Motor neuron (in vitro differentiated cells): ENCODE results near the gene CALM3. TPM values are rescaled to one million over a fixed set of nuclear protein-coding genes. Genes with fewer than 3 reads are reported as not detected.
A peak's percentile ranks its signal among the peaks of the same experiment; 100 is the strongest.
"Not testable (repeated sequence)": the region's sequence is repeated elsewhere in the genome, so short reads cannot be mapped to it uniquely, and the experiment has no call there.

Experiments
- ATAC-seq, 8 experiments: fragments of 200-7000 bp; cut with Tn5 transposase; replicated peaks in 6 of 8; 2 replicates each; pipeline ENCODE4 v1.8.0; 2021; ENCODE audit warnings: mild to moderate bottlenecking in 8 of 8, moderate library complexity in 8 of 8
- H3K27ac ChIP-seq, 2 donors: fragments of 250-450 bp; sonication (Bioruptor Pico); 2 replicates each; pipeline ENCODE4 v1.9.0; 2021; ENCODE audit warnings: antibody characterized with exemption in 2 of 2, mild to moderate bottlenecking in 2 of 2, moderate library complexity in 1 of 2
- H3K4me1 ChIP-seq, 2 donors: fragments of 250-450 bp; sonication (Bioruptor Pico); replicated peaks in 1 of 2; 2 replicates each; pipeline ENCODE4 v1.6.1; 2021; ENCODE audit warnings: antibody characterized with exemption in 2 of 2, mild to moderate bottlenecking in 2 of 2, moderate library complexity in 1 of 2
- H3K4me3 ChIP-seq, 5 donors: fragments of 250-450 bp; sonication (Bioruptor Pico); 2 replicates each; pipeline ENCODE4 v1.9.0; 2021; ENCODE audit warnings: antibody characterized with exemption in 5 of 5, mild to moderate bottlenecking in 5 of 5, moderate library complexity in 4 of 5
- WGBS, 10 experiments: fragments of 450-650 bp; shearing (Covaris generic); methylation state at CpG; one replicate each; pipeline ENCODE4 v1.0.0; 2022; 5-methylcytosine and 5-hydroxymethylcytosine counted together
- in situ Hi-C, 9 experiments: fragments of 400-800 bp; cut with MboI; loops; one replicate each; pipeline ENCODE4 v1.15.0; 2021; ENCODE audit warnings: low sequenced_read_pairs in 9 of 9, low pct_unique_long_range_greater_than_20kb in 2 of 9; ENCODE audit not compliant: unreplicated experiment in 9 of 9
- total RNA-seq, 8 experiments: library from RNA; unstranded; fragments of 300-600 nt; gene quantifications; 2 replicates each; pipeline versions ENCODE4 v1.2.3 to v1.2.4, GENCODE V29; 2022

Gene CALM3
- total RNA-seq, 8 experiments from 2014 or later: 107 to 350 (median 224) TPM

GRCh38 chr19:46621191-46622117, 20.3 kb downstream of the CALM3 start:
- H3K27ac ChIP-seq: peak overlapping the region in 1 of 2 donors; percentile 62
- WGBS, 10 experiments: 40 to 100% (median 70%) methylated on average over 1 to 14 of the region's 32 CpGs; no CpG with 5 or more reads in 2 of the 10 experiments
- in situ Hi-C loops: loop anchor here in 1 of 9 experiments (25.0 kb wide), 1 partner anchor 216 kb away; no protein-coding TSS in a partner anchor
- peaks cover 23 to 45% of the 10 kb centered on the region in 2 donors for H3K4me1 ChIP-seq
- peak in 1 of 8 experiments; percentile 1 for ATAC-seq
- no peak overlapping the region for H3K4me3 ChIP-seq

- no peak overlapping the region for H3K27ac ChIP-seq
- no peak for ATAC-seq
- WGBS, 10 experiments: 71% methylated on average over 3 of the region's 7 CpGs; no CpG with 5 or more reads in 9 of the 10 experiments
- in situ Hi-C loops: loop anchor here in 1 of 9 experiments (25.0 kb wide), 1 partner anchor 215 kb away; no protein-coding TSS in a partner anchor
- H3K4me3 ChIP-seq: no peak overlapping the region
- H3K4me1 ChIP-seq: peaks cover 23 to 41% of the 10 kb centered on the region in 2 donors
These were observed 21.0 kb downstream of the CALM3 start for GRCh38 chr19:46622118-46622446.

- ATAC-seq: no peak
- Histone ChIP-seq H3K4me3 (no peak overlapping the region), H3K4me1 (peaks cover 23 to 37% of the 10 kb centered on the region in 2 donors), H3K27ac (no peak overlapping the region)
- 0 to 96% (median 83%) methylated on average over 1 to 11 of the region's 35 CpGs; no CpG with 5 or more reads in 5 of the 10 experiments for WGBS, 10 experiments
- in situ Hi-C loops: loop anchor here in 1 of 9 experiments (25.0 kb wide), 1 partner anchor 213 kb away; no protein-coding TSS in a partner anchor
These were observed 22.9 kb downstream of the CALM3 start for GRCh38 chr19:46623915-46624502.

GRCh38 chr19:46624958-46625661, 24.0 kb downstream of the CALM3 start, which contains the start of gene PTGIR:
PTGIR (minus strand) TSS chr19:46625089; CDS start chr19:46624225, 864 bp downstream.
- Histone ChIP-seq H3K4me3 (no peak within 1 kb of the TSS), H3K4me1 (peaks cover 23 to 32% of the 10 kb centered on the region in 2 donors), H3K27ac (no peak within 1 kb of the TSS)
- 63 to 100% methylated on average over 1 of the region's 13 CpGs; no CpG with 5 or more reads in 8 of the 10 experiments for WGBS, 10 experiments
- peak; percentile 76 to 91 (median 84) for ATAC-seq
- in situ Hi-C loops: loop anchor here in 1 of 9 experiments (25.0 kb wide), 1 partner anchor 212 kb away; no protein-coding TSS in a partner anchor

GRCh38 chr19:46625731-46626130, 24.6 kb downstream of the CALM3 start:
- H3K4me3 ChIP-seq: no peak overlapping the region
- no peak for ATAC-seq
- in situ Hi-C loops: no loop called here
- peaks cover 21 to 30% of the 10 kb centered on the region in 2 donors for H3K4me1 ChIP-seq
- no peak overlapping the region for H3K27ac ChIP-seq
- 47 to 100% (median 84%) methylated on average over 1 to 9 of the region's 12 CpGs; no CpG with 5 or more reads in 4 of the 10 experiments for WGBS, 10 experiments

GRCh38 chr19:46626446-46626845, 25.3 kb downstream of the CALM3 start:
- WGBS, 10 experiments: 53 to 100% (median 85%) methylated on average over 1 to 4 of the region's 14 CpGs; no CpG with 5 or more reads in 4 of the 10 experiments
- in situ Hi-C loops: no loop called here
- H3K27ac ChIP-seq: no peak overlapping the region
- H3K4me3 ChIP-seq: no peak overlapping the region
- H3K4me1 ChIP-seq: peaks cover 21 to 30% of the 10 kb centered on the region in 2 donors
- no peak for ATAC-seq

- H3K27ac ChIP-seq, ATAC-seq, in situ Hi-C loops, H3K4me3 ChIP-seq: not testable (repeated sequence)
- 100% methylated on average over 1 to 5 of the region's 7 CpGs; no CpG with 5 or more reads in 4 of the 10 experiments for WGBS, 10 experiments
- H3K4me1 ChIP-seq: peaks cover 23 to 41% of the 10 kb centered on the region in 2 donors
These were observed 27.8 kb downstream of the CALM3 start for GRCh38 chr19:46628970-46629369.

- H3K27ac ChIP-seq: no peak overlapping the region
- peaks cover 24 to 37% of the 10 kb centered on the region in 2 donors for H3K4me1 ChIP-seq
- no peak overlapping the region for H3K4me3 ChIP-seq
- 100% methylated on average over 1 to 4 of the region's 15 CpGs; no CpG with 5 or more reads in 6 of the 10 experiments for WGBS, 10 experiments
- in situ Hi-C loops: no loop called here
- no peak for ATAC-seq
These were observed 28.5 kb downstream of the CALM3 start for GRCh38 chr19:46629546-46630025.

- 40 to 97% (median 74%) methylated on average over 1 to 9 of the region's 14 CpGs; no CpG with 5 or more reads in 7 of the 10 experiments for WGBS, 10 experiments
- in situ Hi-C loops: no loop called here
- peak overlapping the region in 1 of 2 donors; percentile 83 for H3K27ac ChIP-seq
These were observed 29.6 kb downstream of the CALM3 start for GRCh38 chr19:46630586-46631205.

GRCh38 chr19:46631481-46631880, 30.4 kb downstream of the CALM3 start:
- WGBS, 10 experiments: 73% methylated on average over 3 of the region's 6 CpGs; no CpG with 5 or more reads in 9 of the 10 experiments
- Histone ChIP-seq H3K4me3 (no peak overlapping the region), H3K27ac (peak overlapping the region; percentile 8 to 83), H3K4me1 (peaks cover 28 to 43% of the 10 kb centered on the region in 2 donors)
- in situ Hi-C loops: no loop called here
- ATAC-seq: peak in 6 of 8 experiments; percentile 7 to 67 (median 30)

More at GRCh38 chr19:46630586-46631205, 29.6 kb downstream of the CALM3 start:
- Histone ChIP-seq H3K4me1 (peaks cover 20 to 35% of the 10 kb centered on the region in 2 donors), H3K4me3 (no peak overlapping the region)
- ATAC-seq: peak in 1 of 8 experiments; percentile 21

- Histone ChIP-seq H3K4me3 (no peak overlapping the region), H3K4me1 (peaks cover 28 to 47% of the 10 kb centered on the region in 2 donors), H3K27ac (no peak overlapping the region)
- ATAC-seq: no peak
- in situ Hi-C loops: no loop called here
- WGBS, 10 experiments: 95 to 100% (median 100%) methylated on average over 1 to 3 of the region's 3 CpGs; no CpG with 5 or more reads in 6 of the 10 experiments
These were observed 32.0 kb downstream of the CALM3 start for GRCh38 chr19:46633130-46633529.
